Measurements from ENCODE around the gene MST1.

Gene MST1

GRCh38 chr3:49716169-49716568 is 26.9 kb upstream of the MST1 start:
- Histone ChIP-seq H3K4me2 (ENCODE audit: insufficient read depth, low read length) (no peak overlapping the region), H3K4me3 (ENCODE audit: low read depth in 1 of 2, low read length in 2 of 2) (no peak overlapping the region), H3K9ac (ENCODE audit: low read depth, low read length) (no peak overlapping the region), H3K4me1 (ENCODE audit: insufficient read depth, low read length) (peaks cover 38% of the 10 kb centered on the region), H3K27me3 (ENCODE audit: insufficient read depth, low read length, poor library complexity) (no peaks in the 10 kb centered on the region), H3K9me3 (ENCODE audit: insufficient read depth, low read length, severe bottlenecking) (no peaks in the 10 kb centered on the region), H3K27ac (ENCODE audit: low read length) (no peak overlapping the region), H4K20me1 (ENCODE audit: insufficient read depth, low read length) (peaks cover 16% of the 10 kb centered on the region), H3K36me3 (ENCODE audit: insufficient read depth, low read length) (peaks cover 39% of the 10 kb centered on the region), H3K79me2 (ENCODE audit: insufficient read depth, low read length) (peaks cover 3% of the 10 kb centered on the region; the same call in 1 of the 2 replicates), H2AFZ (ENCODE audit: low read depth, low read length) (no peak overlapping the region)
- DNase-seq: no peak
- TF ChIP-seq CTCF (IDR thresholded peaks at IDR 0.05; ENCODE audit: borderline replicate concordance, extremely low read depth, low read length, poor library complexity, severe bottlenecking) (no peak), EZH2 (IDR thresholded peaks at IDR 0.05; ENCODE audit: borderline replicate concordance, low read depth, low read length, severe bottlenecking) (no peak)
- ATAC-seq (ENCODE audit: insufficient read depth, low read depth): no peak

GRCh38 chr3:49715611-49716121 is 26.4 kb upstream of the MST1 start:
- ATAC-seq (ENCODE audit: insufficient read depth, low read depth) (no peak), DNase-seq (no peak)
- H3K9me3 ChIP-seq (ENCODE audit: insufficient read depth, low read length, severe bottlenecking): no peaks in the 10 kb centered on the region
- no peaks in the 10 kb centered on the region for H3K79me2 ChIP-seq (ENCODE audit: insufficient read depth, low read length)
- peaks cover 33% of the 10 kb centered on the region for H3K4me1 ChIP-seq (ENCODE audit: insufficient read depth, low read length)
- no peaks in the 10 kb centered on the region for H3K27me3 ChIP-seq (ENCODE audit: insufficient read depth, low read length, poor library complexity)
- H3K4me3 ChIP-seq (ENCODE audit: low read depth in 1 of 2, low read length in 2 of 2): no peak overlapping the region
- H3K4me2 ChIP-seq (ENCODE audit: insufficient read depth, low read length): no peak overlapping the region
- no peak overlapping the region for H3K27ac ChIP-seq (ENCODE audit: low read length)
- no peak overlapping the region for H2AFZ ChIP-seq (ENCODE audit: low read depth, low read length)
- TF ChIP-seq CTCF (IDR thresholded peaks at IDR 0.05; ENCODE audit: borderline replicate concordance, extremely low read depth, low read length, poor library complexity, severe bottlenecking) (no peak), EZH2 (IDR thresholded peaks at IDR 0.05; ENCODE audit: borderline replicate concordance, low read depth, low read length, severe bottlenecking) (no peak)
- H4K20me1 ChIP-seq (ENCODE audit: insufficient read depth, low read length): peaks cover 11% of the 10 kb centered on the region
- H3K9ac ChIP-seq (ENCODE audit: low read depth, low read length): no peak overlapping the region
- H3K36me3 ChIP-seq (ENCODE audit: insufficient read depth, low read length): peaks cover 33% of the 10 kb centered on the region

DNA sequence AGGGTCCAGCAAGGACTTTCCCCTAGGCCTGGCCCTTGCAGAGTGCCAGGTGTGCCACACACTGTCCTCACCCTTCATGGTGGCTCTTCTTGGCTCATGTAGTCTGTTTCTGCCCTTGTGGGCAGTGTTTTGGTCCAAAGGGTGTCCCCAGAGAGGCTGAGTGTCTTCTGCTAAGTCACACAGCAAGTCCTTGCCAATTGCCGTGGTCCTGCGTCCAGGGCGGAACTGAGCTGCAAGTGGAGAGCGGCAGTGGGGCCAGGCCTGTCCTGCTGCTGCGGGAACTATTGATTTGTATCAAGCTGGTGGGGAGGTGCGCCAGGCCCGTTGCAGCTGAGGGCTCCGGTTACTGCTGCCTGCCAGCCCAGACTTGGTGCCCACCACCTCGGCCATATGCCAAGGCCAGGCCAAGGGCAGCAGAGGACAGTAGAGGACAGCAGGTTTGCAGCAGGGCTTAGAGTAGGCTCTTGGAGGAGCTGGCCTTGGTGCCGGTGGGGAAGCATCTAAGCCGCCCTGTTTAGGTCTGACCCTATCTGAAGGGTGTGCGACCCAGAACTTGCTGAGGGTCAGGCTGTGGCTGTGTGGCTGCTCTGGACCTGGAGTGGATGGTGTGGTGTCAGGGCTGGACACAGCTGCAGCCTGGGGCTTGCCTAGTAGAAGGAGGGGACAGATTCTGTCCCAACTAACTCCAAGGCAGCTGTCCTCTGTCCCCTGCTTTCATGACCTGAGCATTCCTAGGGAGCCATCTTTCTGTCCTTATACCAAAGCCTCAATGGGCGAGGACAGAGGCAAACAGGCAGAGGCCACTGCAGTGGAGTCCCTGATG is 25.7 kb upstream of the MST1 start:
- DNase-seq (no peak), ATAC-seq (ENCODE audit: insufficient read depth, low read depth) (no peak)
- TF ChIP-seq CTCF (IDR thresholded peaks at IDR 0.05; ENCODE audit: borderline replicate concordance, extremely low read depth, low read length, poor library complexity, severe bottlenecking): no peak
- TF ChIP-seq EZH2 (IDR thresholded peaks at IDR 0.05; ENCODE audit: borderline replicate concordance, low read depth, low read length, severe bottlenecking): no peak
- no peaks in the 10 kb centered on the region for H3K9me3 ChIP-seq (ENCODE audit: insufficient read depth, low read length, severe bottlenecking)
- H4K20me1 ChIP-seq (ENCODE audit: insufficient read depth, low read length): peaks cover 7% of the 10 kb centered on the region
- peaks cover 27% of the 10 kb centered on the region for H3K4me1 ChIP-seq (ENCODE audit: insufficient read depth, low read length)
- no peak overlapping the region for H3K4me3 ChIP-seq (ENCODE audit: low read depth in 1 of 2, low read length in 2 of 2)
- no peak overlapping the region for H3K27ac ChIP-seq (ENCODE audit: low read length)
- H3K27me3 ChIP-seq (ENCODE audit: insufficient read depth, low read length, poor library complexity): no peaks in the 10 kb centered on the region
- no peak overlapping the region for H3K9ac ChIP-seq (ENCODE audit: low read depth, low read length)
- no peak overlapping the region for H3K4me2 ChIP-seq (ENCODE audit: insufficient read depth, low read length)
- no peaks in the 10 kb centered on the region for H3K79me2 ChIP-seq (ENCODE audit: insufficient read depth, low read length)
- H2AFZ ChIP-seq (ENCODE audit: low read depth, low read length): no peak overlapping the region
- H3K36me3 ChIP-seq (ENCODE audit: insufficient read depth, low read length): peaks cover 29% of the 10 kb centered on the region

All from DND-41 (cell line).